OCI-LY1 (cell line): ENCODE results near the gene KCNJ16.

Experiments used
- H2AFZ ChIP-seq: fragments of 200-600 bp; sonication (generic), shearing (Covaris generic); 2 replicates; pipeline ENCODE4 v1.6.0; 2014; ENCODE audit warnings: antibody characterized with exemption, mild to moderate bottlenecking, low read length
- H3F3A ChIP-seq: fragments of 200-600 bp; sonication (generic), shearing (Covaris generic); 2 replicates; pipeline ENCODE4 v1.6.0; 2014; ENCODE audit warnings: mild to moderate bottlenecking, antibody characterized with exemption, low read length, moderate library complexity; ENCODE audit not compliant: insufficient read depth
- H3K27ac ChIP-seq: fragments of 200-600 bp; sonication (generic); 2 replicates; pipeline ENCODE4 v1.5.1; 2014; ENCODE audit warnings: low read length, mixed run types, mild to moderate bottlenecking, low read depth; ENCODE audit not compliant: poor library complexity, severe bottlenecking
- H3K27me3 ChIP-seq: fragments of 200-600 bp; sonication (generic); 2 replicates; pipeline ENCODE4 v1.6.0; 2014; ENCODE audit warnings: antibody characterized with exemption, mild to moderate bottlenecking, low read length, moderate library complexity; ENCODE audit not compliant: insufficient read depth
- H3K36me3 ChIP-seq: fragments of 200-600 bp; sonication (generic); 2 replicates; pipeline ENCODE4 v1.6.1; 2014; ENCODE audit warnings: mild to moderate bottlenecking, antibody characterized with exemption, low read length, moderate library complexity, mixed read lengths; ENCODE audit not compliant: insufficient read depth
- H3K4me1 ChIP-seq: fragments of 200-600 bp; sonication (generic); 2 replicates; pipeline ENCODE4 v1.5.1; 2014; ENCODE audit warnings: mild to moderate bottlenecking, low read length, moderate library complexity; ENCODE audit not compliant: insufficient read depth, severe bottlenecking
- H3K4me2 ChIP-seq: fragments of 200-600 bp; sonication (generic), shearing (Covaris generic); 2 replicates; pipeline ENCODE4 v1.6.1; 2014; ENCODE audit warnings: low read length
- H3K4me3 ChIP-seq: fragments of 200-600 bp; sonication (generic); 2 replicates; pipeline ENCODE4 v1.5.1; 2014; ENCODE audit warnings: low read length, low read depth, mild to moderate bottlenecking, mixed read lengths; ENCODE audit not compliant: poor library complexity, severe bottlenecking
- H3K79me2 ChIP-seq: fragments of 200-600 bp; shearing (Covaris generic); 2 replicates; pipeline ENCODE4 v1.6.1; 2016; ENCODE audit warnings: mixed run types, low read length, mixed read lengths; ENCODE audit not compliant: insufficient read depth
- H3K9ac ChIP-seq: fragments of 200-600 bp; sonication (generic), shearing (Covaris generic); 2 replicates; pipeline ENCODE4 v1.6.1; 2014; ENCODE audit warnings: mild to moderate bottlenecking, low read length, mixed read lengths
- H3K9me2 ChIP-seq: fragments of 200-600 bp; sonication (generic), shearing (Covaris generic); 2 replicates; pipeline ENCODE4 v1.6.1; 2014; ENCODE audit warnings: low read depth, mild to moderate bottlenecking, low read length, mixed read lengths
- H3K9me3 ChIP-seq: fragments of 200-600 bp; shearing (Covaris generic); 2 replicates; pipeline ENCODE4 v1.6.1; 2014; ENCODE audit warnings: low read length, mixed read lengths
- H4K20me1 ChIP-seq: fragments of 200-600 bp; sonication (generic), shearing (Covaris generic); 2 replicates; pipeline ENCODE4 v1.6.0; 2016; ENCODE audit warnings: mild to moderate bottlenecking, low read length; ENCODE audit not compliant: insufficient read depth
- EZH2 ChIP-seq: fragments of 200-600 bp; sonication (generic), shearing (Covaris generic); IDR thresholded peaks from 2 replicates; pipeline ENCODE4 v1.8.0; 2017; ENCODE audit warnings: borderline replicate concordance, mixed run types, mild to moderate bottlenecking, antibody characterized with exemption, low read length, moderate library complexity, mixed read lengths
- TF ChIP-seq, protein P1 (sequence below): fragments of 200-600 bp; sonication (generic), shearing (Covaris generic); IDR thresholded peaks from 2 replicates; pipeline ENCODE4 v1.5.1; 2017; ENCODE audit warnings: mild to moderate bottlenecking, antibody characterized with exemption, low read length, moderate library complexity, mixed read lengths

The KCNJ16 gene

DNA sequence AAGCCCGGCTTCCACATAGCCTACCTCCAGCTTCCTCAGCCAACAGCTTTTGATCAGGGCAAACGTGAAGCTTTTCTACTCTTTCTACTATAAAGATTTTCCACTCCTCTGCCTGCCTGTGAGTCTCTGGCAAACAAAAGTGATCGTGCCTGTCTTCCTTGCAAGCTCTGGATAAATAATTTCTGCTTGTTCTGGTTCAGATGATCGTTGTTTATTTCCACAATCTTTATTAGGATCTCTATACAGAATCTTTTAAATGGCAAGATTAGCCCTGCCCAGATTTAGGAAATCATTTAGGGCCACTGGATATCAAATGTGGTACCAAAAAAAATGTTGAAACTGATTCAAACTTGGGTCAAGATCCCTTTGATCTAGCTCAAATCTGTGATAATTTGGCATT is 20.4 kb downstream of the KCNJ16 start:
- H3K4me3 ChIP-seq = no peak overlapping the region
- no peak overlapping the region for H3K27ac ChIP-seq
- H2AFZ ChIP-seq = peak overlapping the region; percentile 96; the same call in 1 of the 2 replicates
- H4K20me1 ChIP-seq = no peaks in the 10 kb centered on the region
- H3K4me2 ChIP-seq = no peak overlapping the region
- no peak overlapping the region for H3K9ac ChIP-seq
- H3F3A ChIP-seq = no peaks in the 10 kb centered on the region
- no peaks in the 10 kb centered on the region for H3K9me2 ChIP-seq
- no peaks in the 10 kb centered on the region for H3K27me3 ChIP-seq
- TF ChIP-seq EZH2 = no peak
- TF ChIP-seq, protein P1, sequence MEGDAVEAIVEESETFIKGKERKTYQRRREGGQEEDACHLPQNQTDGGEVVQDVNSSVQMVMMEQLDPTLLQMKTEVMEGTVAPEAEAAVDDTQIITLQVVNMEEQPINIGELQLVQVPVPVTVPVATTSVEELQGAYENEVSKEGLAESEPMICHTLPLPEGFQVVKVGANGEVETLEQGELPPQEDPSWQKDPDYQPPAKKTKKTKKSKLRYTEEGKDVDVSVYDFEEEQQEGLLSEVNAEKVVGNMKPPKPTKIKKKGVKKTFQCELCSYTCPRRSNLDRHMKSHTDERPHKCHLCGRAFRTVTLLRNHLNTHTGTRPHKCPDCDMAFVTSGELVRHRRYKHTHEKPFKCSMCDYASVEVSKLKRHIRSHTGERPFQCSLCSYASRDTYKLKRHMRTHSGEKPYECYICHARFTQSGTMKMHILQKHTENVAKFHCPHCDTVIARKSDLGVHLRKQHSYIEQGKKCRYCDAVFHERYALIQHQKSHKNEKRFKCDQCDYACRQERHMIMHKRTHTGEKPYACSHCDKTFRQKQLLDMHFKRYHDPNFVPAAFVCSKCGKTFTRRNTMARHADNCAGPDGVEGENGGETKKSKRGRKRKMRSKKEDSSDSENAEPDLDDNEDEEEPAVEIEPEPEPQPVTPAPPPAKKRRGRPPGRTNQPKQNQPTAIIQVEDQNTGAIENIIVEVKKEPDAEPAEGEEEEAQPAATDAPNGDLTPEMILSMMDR = no peak
- no peaks in the 10 kb centered on the region for H3K36me3 ChIP-seq
- no peaks in the 10 kb centered on the region for H3K79me2 ChIP-seq
- H3K4me1 ChIP-seq = peaks cover 31% of the 10 kb centered on the region
- H3K9me3 ChIP-seq = no peaks in the 10 kb centered on the region

DNA sequence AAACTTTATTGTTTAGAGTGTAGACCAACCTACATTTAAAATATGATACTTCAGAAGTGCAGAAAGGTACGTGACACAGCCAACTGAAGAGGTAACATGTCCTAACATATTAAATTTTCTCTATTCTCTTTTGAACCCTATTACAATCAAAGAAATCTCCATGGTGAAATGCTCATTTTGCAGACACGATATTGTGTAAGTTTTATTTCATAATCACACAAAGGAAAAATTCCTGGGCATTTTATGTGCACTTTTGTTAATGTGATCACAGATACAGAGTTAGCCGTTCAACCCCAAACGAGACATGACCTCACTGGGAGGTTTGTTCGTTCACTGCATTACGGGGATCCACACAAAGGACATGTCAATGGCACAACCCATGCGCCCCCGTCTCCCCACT is 21.8 kb downstream of the KCNJ16 start:
- Histone ChIP-seq H3K9me3 (no peaks in the 10 kb centered on the region), H4K20me1 (no peaks in the 10 kb centered on the region), H3K9ac (no peak overlapping the region), H3K4me1 (peaks cover 45% of the 10 kb centered on the region), H3F3A (no peaks in the 10 kb centered on the region), H2AFZ (no peak overlapping the region), H3K9me2 (no peaks in the 10 kb centered on the region), H3K36me3 (no peaks in the 10 kb centered on the region), H3K4me3 (no peak overlapping the region), H3K79me2 (no peaks in the 10 kb centered on the region), H3K27ac (no peak overlapping the region), H3K27me3 (no peaks in the 10 kb centered on the region), H3K4me2 (no peak overlapping the region)
- TF ChIP-seq EZH2 = no peak
- TF ChIP-seq, protein P1 = no peak

DNA sequence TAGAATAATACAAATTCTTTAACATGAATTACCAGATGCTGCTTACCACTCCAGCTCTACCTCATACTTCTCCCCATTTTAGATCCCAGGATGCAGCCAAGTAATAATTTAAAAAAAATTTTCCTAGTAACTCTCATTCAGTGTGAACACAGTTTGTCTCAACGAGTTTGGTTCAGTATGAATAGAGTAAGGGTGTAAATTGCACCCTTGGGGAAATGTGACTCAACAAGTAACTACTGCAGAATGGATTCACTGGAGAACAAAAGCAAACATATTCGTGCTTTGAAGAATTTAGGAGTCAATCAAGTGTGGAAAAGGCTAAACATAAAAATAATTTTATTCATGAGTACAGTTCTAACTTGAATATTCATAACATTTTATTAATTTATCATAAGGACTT is 23.0 kb downstream of the KCNJ16 start:
- H3K4me2 ChIP-seq = no peak overlapping the region

More for the DNA sequence above, 23.0 kb downstream of the KCNJ16 start:
- Histone ChIP-seq H3K27me3 (no peaks in the 10 kb centered on the region), H3K79me2 (no peaks in the 10 kb centered on the region), H3K4me3 (no peak overlapping the region), H4K20me1 (no peaks in the 10 kb centered on the region), H3K9me2 (no peaks in the 10 kb centered on the region), H3K9ac (no peak overlapping the region), H3K9me3 (no peaks in the 10 kb centered on the region), H3K4me1 (peaks cover 56% of the 10 kb centered on the region), H2AFZ (no peak overlapping the region), H3K36me3 (no peaks in the 10 kb centered on the region), H3F3A (no peaks in the 10 kb centered on the region), H3K27ac (peak overlapping the region; percentile 90)
- TF ChIP-seq EZH2 = no peak
- TF ChIP-seq, protein P1 = no peak
